Skin of body (tissue), 2 donors: ENCODE data around the gene CEBPA. TPM values are rescaled to one million over a fixed set of nuclear protein-coding genes. Genes with fewer than 3 reads are reported as not detected.

Source experiments
- DNase-seq: peaks from one replicate; lab custom pipeline; 2025; lab: John Stamatoyannopoulos, UW
- total RNA-seq: library from RNA; depleted of rRNA; stranded (reverse); fragments of >200 nt; gene quantifications from one replicate; pipeline ENCODE4 v1.2.3, GENCODE V29; 2014

CEBPA gene
- total RNA-seq, 1 donor from 2014 or later: 70.0 TPM

- no peak for DNase-seq
Observed at GRCh38 chr19:33289261-33289660, 13.1 kb downstream of the CEBPA start.

- no peak for DNase-seq
Observed at GRCh38 chr19:33288666-33289065, 13.7 kb downstream of the CEBPA start.

- DNase-seq: no peak
Observed at GRCh38 chr19:33287927-33288326, 14.4 kb downstream of the CEBPA start.

- no peak for DNase-seq
Observed at GRCh38 chr19:33287438-33287837, 14.9 kb downstream of the CEBPA start.

- DNase-seq: no peak
Observed at GRCh38 chr19:33286899-33287298, 15.4 kb downstream of the CEBPA start.

- DNase-seq: no peak
Observed at GRCh38 chr19:33285441-33285927, 16.9 kb downstream of the CEBPA start.

GRCh38 chr19:33284756-33285155, 17.6 kb downstream of the CEBPA start:
- DNase-seq: no peak

GRCh38 chr19:33284146-33284643, 18.1 kb downstream of the CEBPA start:
- no peak for DNase-seq

GRCh38 chr19:33283589-33283988, 18.7 kb downstream of the CEBPA start:
- DNase-seq: no peak

GRCh38 chr19:33282036-33282671, 20.2 kb downstream of the CEBPA start:
- DNase-seq: no peak

- DNase-seq: no peak
Observed at GRCh38 chr19:33281296-33281926, 20.9 kb downstream of the CEBPA start.

- no peak for DNase-seq
Observed at GRCh38 chr19:33280351-33280921, 21.9 kb downstream of the CEBPA start.

- DNase-seq: no peak
Observed at GRCh38 chr19:33279430-33280350, 22.6 kb downstream of the CEBPA start.

GRCh38 chr19:33278403-33279269, 23.7 kb downstream of the CEBPA start:
- DNase-seq: no peak

- no peak for DNase-seq
Observed at GRCh38 chr19:33278023-33278402, 24.3 kb downstream of the CEBPA start.

GRCh38 chr19:33277434-33277833, 24.9 kb downstream of the CEBPA start:
- no peak for DNase-seq

GRCh38 chr19:33275933-33276619, 26.3 kb downstream of the CEBPA start:
- no peak for DNase-seq

- no peak for DNase-seq
Observed at GRCh38 chr19:33275559-33275932, 26.8 kb downstream of the CEBPA start.

- no peak for DNase-seq
Observed at GRCh38 chr19:33274663-33275558, 27.4 kb downstream of the CEBPA start.
